Activated effector memory CD4-positive, alpha-beta T cell treated with anti-CD3 and anti-CD28 coated beads, Interleukin-2, amount 50 U/mL, for 16 hours (primary cell): Measurements from ENCODE around the gene SLC66A1.
"Not testable (repeated sequence)": the region's sequence is repeated elsewhere in the genome, so short reads cannot be mapped to it uniquely, and the experiment has no call there.

Experiments
- DNase-seq: peaks from one replicate; pipeline ENCODE4 v3.0.0-alpha.2; 2020

SLC66A1 gene

GRCh38 chr1:19311931-19312781 is at the start of gene SLC66A1, which contains the start of gene AKR7A2:
SLC66A1 (plus strand) TSS chr1:19312326; CDS start chr1:19317678, 5,352 bp downstream.
AKR7A2 (minus strand) TSS chr1:19312144; CDS start chr1:19312124, 20 bp downstream.
- peak; percentile 97 for DNase-seq

- no peak for DNase-seq
Observed at GRCh38 chr1:19262744-19263143, 49.4 kb upstream of the SLC66A1 start.

GRCh38 chr1:19268445-19268844 is 43.7 kb upstream of the SLC66A1 start:
- peak; percentile 54 for DNase-seq

GRCh38 chr1:19269427-19270342 is 42.4 kb upstream of the SLC66A1 start:
- peak; percentile 5 for DNase-seq

- DNase-seq = peak; percentile 27
Observed at GRCh38 chr1:19270343-19270730, 41.8 kb upstream of the SLC66A1 start.

- DNase-seq = peak; percentile 2
Observed at GRCh38 chr1:19272064-19272463, 40.1 kb upstream of the SLC66A1 start.

GRCh38 chr1:19273106-19273843 is 38.9 kb upstream of the SLC66A1 start:
- DNase-seq = peak; percentile 50

- peak; percentile 52 for DNase-seq
Observed at GRCh38 chr1:19273844-19274531, 38.1 kb upstream of the SLC66A1 start.

- DNase-seq = no peak
Observed at GRCh38 chr1:19274636-19275035, 37.5 kb upstream of the SLC66A1 start.

- peak; percentile 60 for DNase-seq
Observed at GRCh38 chr1:19283891-19284290, 28.2 kb upstream of the SLC66A1 start.

GRCh38 chr1:19284881-19285280 is 27.2 kb upstream of the SLC66A1 start:
- peak; percentile 33 for DNase-seq

- DNase-seq = not testable (repeated sequence)
Observed at GRCh38 chr1:19285366-19285765, 26.8 kb upstream of the SLC66A1 start.

- DNase-seq = peak; percentile 13
Observed at GRCh38 chr1:19285807-19286206, 26.3 kb upstream of the SLC66A1 start.

GRCh38 chr1:19287436-19288185 is 24.5 kb upstream of the SLC66A1 start:
- DNase-seq = peak; percentile 55

GRCh38 chr1:19288324-19289241 is 23.5 kb upstream of the SLC66A1 start, which contains the start of gene AKR7A3:
AKR7A3 (minus strand) TSS chr1:19288770; CDS start chr1:19288709, 61 bp downstream.
- peak; percentile 87 for DNase-seq

- no peak for DNase-seq
Observed at GRCh38 chr1:19289244-19289643, 22.9 kb upstream of the SLC66A1 start.

- DNase-seq = peak; percentile 12
Observed at GRCh38 chr1:19294638-19295037, 17.5 kb upstream of the SLC66A1 start.

GRCh38 chr1:19300211-19300610 is 11.9 kb upstream of the SLC66A1 start:
- peak; percentile 37 for DNase-seq

- peak; percentile 37 for DNase-seq
Observed at GRCh38 chr1:19304081-19304480, 8.0 kb upstream of the SLC66A1 start.

- peak; percentile 54 for DNase-seq
Observed at GRCh38 chr1:19305880-19306279, 6.2 kb upstream of the SLC66A1 start.
